Liver (tissue), 9 donors: Measurements from ENCODE around the gene PAFAH1B2. TPM values are rescaled to one million over a fixed set of nuclear protein-coding genes. Genes with fewer than 3 reads are reported as not detected.

ENCODE experiments used
- DNase-seq: peaks from one replicate; pipeline ENCODE4 v3.0.0-alpha.2; 2017; ENCODE audit warnings: low spot score
- H3K27ac ChIP-seq, 2 donors: one replicate each; pipeline ENCODE4 v1.7.0; 2013; ENCODE audit warnings: inconsistent platforms in 2 of 2, low read length in 2 of 2, control low read depth in 1 of 2, low read depth in 1 of 2, mild to moderate bottlenecking in 1 of 2
- H3K27me3 ChIP-seq, 4 donors: one replicate each; pipeline versions ENCODE4 v1.6.1 to v1.7.0; 2013; ENCODE audit warnings: low read length in 3 of 4, inconsistent platforms in 1 of 4, mild to moderate bottlenecking in 1 of 4, moderate library complexity in 1 of 4; ENCODE audit not compliant: control insufficient read depth in 4 of 4, insufficient read depth in 4 of 4
- H3K36me3 ChIP-seq, 4 donors: one replicate each; pipeline versions ENCODE4 v1.6.1 to v1.7.0; 2013; ENCODE audit warnings: low read length in 3 of 4, mild to moderate bottlenecking in 3 of 4, low read depth in 1 of 4, moderate library complexity in 1 of 4; ENCODE audit not compliant: control insufficient read depth in 4 of 4, insufficient read depth in 3 of 4
- H3K4me1 ChIP-seq, 4 donors: one replicate each; pipeline versions ENCODE4 v1.6.1 to v1.7.0; 2013; ENCODE audit warnings: low read length in 3 of 4, mild to moderate bottlenecking in 3 of 4, moderate library complexity in 1 of 4; ENCODE audit not compliant: control insufficient read depth in 4 of 4, insufficient read depth in 4 of 4
- H3K4me3 ChIP-seq, 3 donors: one replicate each; pipeline versions ENCODE4 v1.6.1 to v1.7.0; 2013; ENCODE audit warnings: low read length in 3 of 3, control low read depth in 1 of 3, low read depth in 1 of 3, mild to moderate bottlenecking in 1 of 3
- H3K9ac ChIP-seq, 2 donors: one replicate each; pipeline ENCODE4 v1.7.0; 2013; ENCODE audit warnings: low read length in 2 of 2, mild to moderate bottlenecking in 2 of 2, moderate library complexity in 2 of 2, control low read depth in 1 of 2, low read depth in 1 of 2
- H3K9me3 ChIP-seq, 4 donors: one replicate each; pipeline versions ENCODE4 v1.6.1 to v1.7.0; 2013; ENCODE audit warnings: low read length in 3 of 4; ENCODE audit not compliant: control insufficient read depth in 4 of 4
- EGR1 ChIP-seq, 2 donors: IDR thresholded peaks; 2 replicates each; pipeline ENCODE4 v1.6.1; 2016 to 2018; ENCODE audit warnings: antibody characterized with exemption in 2 of 2, low read depth in 2 of 2
- FOXA1 ChIP-seq: IDR thresholded peaks from 2 replicates; pipeline ENCODE4 v1.6.1; 2016; ENCODE audit warnings: antibody characterized with exemption
- FOXA2 ChIP-seq: IDR thresholded peaks from 2 replicates; pipeline ENCODE4 v1.6.1; 2016; ENCODE audit warnings: antibody characterized with exemption
- GABPA ChIP-seq, 2 donors: IDR thresholded peaks in 1 of 2; conservative IDR thresholded peaks in 1 of 2; 2 replicates each; pipeline ENCODE4 v1.6.1; 2016; ENCODE audit warnings: antibody characterized with exemption in 2 of 2, mild to moderate bottlenecking in 1 of 2, moderate library complexity in 1 of 2
- HNF4A ChIP-seq, 2 donors: conservative IDR thresholded peaks; 2 replicates each; pipeline ENCODE4 v1.6.1; 2016; ENCODE audit warnings: antibody characterized with exemption in 2 of 2, mild to moderate bottlenecking in 2 of 2
- HNF4G ChIP-seq: IDR thresholded peaks from 2 replicates; pipeline ENCODE4 v1.6.1; 2016; ENCODE audit warnings: antibody characterized with exemption
- JUND ChIP-seq, 2 donors: IDR thresholded peaks; 2 replicates each; pipeline ENCODE4 v1.6.1; 2016; ENCODE audit warnings: antibody characterized with exemption in 2 of 2
- NR2F2 ChIP-seq: IDR thresholded peaks from 2 replicates; pipeline ENCODE4 v1.6.1; 2016; ENCODE audit warnings: antibody characterized with exemption
- RAD21 ChIP-seq, 2 donors: IDR thresholded peaks; 2 replicates each; pipeline ENCODE4 v1.6.1; 2016; ENCODE audit warnings: antibody characterized with exemption in 2 of 2, mild to moderate bottlenecking in 2 of 2
- RXRA ChIP-seq, 2 donors: IDR thresholded peaks; 2 replicates each; pipeline ENCODE4 v1.6.1; 2017 to 2018; ENCODE audit warnings: antibody characterized with exemption in 2 of 2, mild to moderate bottlenecking in 1 of 2
- SP1 ChIP-seq: IDR thresholded peaks from 2 replicates; pipeline ENCODE4 v1.6.1; 2018; ENCODE audit warnings: antibody characterized with exemption, mild to moderate bottlenecking
- TAF1 ChIP-seq: conservative IDR thresholded peaks from 2 replicates; pipeline ENCODE4 v1.6.1; 2016; ENCODE audit warnings: antibody characterized with exemption, mild to moderate bottlenecking
- YY1 ChIP-seq: IDR thresholded peaks from 2 replicates; pipeline ENCODE4 v1.6.1; 2016; ENCODE audit warnings: antibody characterized with exemption, mild to moderate bottlenecking
- WGBS: extraction: QIAGEN DNeasy Blood & Tissue Kit; methylation state at CpG from one replicate; pipeline ENCODE4 v1.1.7; 2013; 5-methylcytosine and 5-hydroxymethylcytosine counted together
- polyA plus RNA-seq, 2 donors: library from polyadenylated mRNA; stranded (reverse) in 1 of 2; unstranded in 1 of 2; fragments of 200-250 nt in 1 of 2; fragments of >200 nt in 1 of 2; fragmentation: Nextera tagmentation in 1 of 2; extraction: Ambion mirVana in 1 of 2; gene quantifications; one replicate each; pipeline versions ENCODE4 v1.2.1 to v1.2.3, GENCODE V29; 2013 to 2015
- total RNA-seq, 2 donors: library from RNA; depleted of rRNA; stranded (reverse); fragments of >200 nt; gene quantifications; one replicate each; pipeline ENCODE4 v1.2.3, GENCODE V29; 2014
- TF ChIP-seq, protein P1 (sequence below): fragments of 150-350 bp; IDR thresholded peaks from 2 replicates; pipeline ENCODE4 v1.5.1; 2017; ENCODE audit warnings: improper control_type of control experiment, low read depth, low read length; ENCODE audit not compliant: missing input control
- TF ChIP-seq, protein P2 (sequence below): IDR thresholded peaks from 2 replicates; pipeline ENCODE4 v1.6.1; 2016; ENCODE audit warnings: antibody characterized with exemption
- TF ChIP-seq, protein P3 (sequence below): IDR thresholded peaks from 2 replicates; pipeline ENCODE4 v1.6.1; 2016; ENCODE audit warnings: antibody characterized with exemption, mild to moderate bottlenecking
- TF ChIP-seq, protein P4 (sequence below): IDR thresholded peaks from 2 replicates; pipeline ENCODE4 v1.6.1; 2016; ENCODE audit warnings: antibody characterized with exemption
- TF ChIP-seq, protein P5 (sequence below): IDR thresholded peaks from 2 replicates; pipeline ENCODE4 v1.6.1; 2016; ENCODE audit warnings: antibody characterized with exemption
- donor health status: healthy.
- donor health status: healthy.
- donor health status: healthy.
- donor health status: healthy.
- donor health status: healthy.

The PAFAH1B2 gene
- total and polyA plus RNA-seq, 4 donors = 12.7 to 39.8 (median 24.9) TPM

GRCh38 chr11:117098269-117099232, 45.5 kb upstream of the PAFAH1B2 start, which contains the start of gene SIK3:
SIK3 (minus strand) TSS chr11:117098428; CDS start chr11:117098415, 13 bp downstream.
- TF ChIP-seq SP1 (peak; percentile 91), JUND (IDR thresholded peaks at IDR 0.05) (peak; percentile 50 to 68), RXRA (IDR thresholded peaks at IDR 0.05) (peak; percentile 85 to 88), YY1 (peak; percentile 76), NR2F2 (peak; percentile 94), EGR1 (IDR thresholded peaks at IDR 0.05; ENCODE audit: low read depth in 2 of 2) (peak in 1 of 2 donors; percentile 39), FOXA2 (peak; percentile 19), TAF1 (no peak), HNF4A (conservative IDR thresholded peaks at IDR 0.05) (peak; percentile 59 to 72), FOXA1 (no peak), GABPA (IDR thresholded peaks at IDR 0.05 in 1 of 2, conservative IDR thresholded peaks at IDR 0.05 in 1 of 2) (no peak), HNF4G (no peak), RAD21 (IDR thresholded peaks at IDR 0.05) (peak; percentile 37 to 55)
- TF ChIP-seq, protein P1, sequence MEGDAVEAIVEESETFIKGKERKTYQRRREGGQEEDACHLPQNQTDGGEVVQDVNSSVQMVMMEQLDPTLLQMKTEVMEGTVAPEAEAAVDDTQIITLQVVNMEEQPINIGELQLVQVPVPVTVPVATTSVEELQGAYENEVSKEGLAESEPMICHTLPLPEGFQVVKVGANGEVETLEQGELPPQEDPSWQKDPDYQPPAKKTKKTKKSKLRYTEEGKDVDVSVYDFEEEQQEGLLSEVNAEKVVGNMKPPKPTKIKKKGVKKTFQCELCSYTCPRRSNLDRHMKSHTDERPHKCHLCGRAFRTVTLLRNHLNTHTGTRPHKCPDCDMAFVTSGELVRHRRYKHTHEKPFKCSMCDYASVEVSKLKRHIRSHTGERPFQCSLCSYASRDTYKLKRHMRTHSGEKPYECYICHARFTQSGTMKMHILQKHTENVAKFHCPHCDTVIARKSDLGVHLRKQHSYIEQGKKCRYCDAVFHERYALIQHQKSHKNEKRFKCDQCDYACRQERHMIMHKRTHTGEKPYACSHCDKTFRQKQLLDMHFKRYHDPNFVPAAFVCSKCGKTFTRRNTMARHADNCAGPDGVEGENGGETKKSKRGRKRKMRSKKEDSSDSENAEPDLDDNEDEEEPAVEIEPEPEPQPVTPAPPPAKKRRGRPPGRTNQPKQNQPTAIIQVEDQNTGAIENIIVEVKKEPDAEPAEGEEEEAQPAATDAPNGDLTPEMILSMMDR = no peak
- TF ChIP-seq, protein P2, sequence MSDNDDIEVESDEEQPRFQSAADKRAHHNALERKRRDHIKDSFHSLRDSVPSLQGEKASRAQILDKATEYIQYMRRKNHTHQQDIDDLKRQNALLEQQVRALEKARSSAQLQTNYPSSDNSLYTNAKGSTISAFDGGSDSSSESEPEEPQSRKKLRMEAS = peak; percentile 22
- TF ChIP-seq, protein P3, sequence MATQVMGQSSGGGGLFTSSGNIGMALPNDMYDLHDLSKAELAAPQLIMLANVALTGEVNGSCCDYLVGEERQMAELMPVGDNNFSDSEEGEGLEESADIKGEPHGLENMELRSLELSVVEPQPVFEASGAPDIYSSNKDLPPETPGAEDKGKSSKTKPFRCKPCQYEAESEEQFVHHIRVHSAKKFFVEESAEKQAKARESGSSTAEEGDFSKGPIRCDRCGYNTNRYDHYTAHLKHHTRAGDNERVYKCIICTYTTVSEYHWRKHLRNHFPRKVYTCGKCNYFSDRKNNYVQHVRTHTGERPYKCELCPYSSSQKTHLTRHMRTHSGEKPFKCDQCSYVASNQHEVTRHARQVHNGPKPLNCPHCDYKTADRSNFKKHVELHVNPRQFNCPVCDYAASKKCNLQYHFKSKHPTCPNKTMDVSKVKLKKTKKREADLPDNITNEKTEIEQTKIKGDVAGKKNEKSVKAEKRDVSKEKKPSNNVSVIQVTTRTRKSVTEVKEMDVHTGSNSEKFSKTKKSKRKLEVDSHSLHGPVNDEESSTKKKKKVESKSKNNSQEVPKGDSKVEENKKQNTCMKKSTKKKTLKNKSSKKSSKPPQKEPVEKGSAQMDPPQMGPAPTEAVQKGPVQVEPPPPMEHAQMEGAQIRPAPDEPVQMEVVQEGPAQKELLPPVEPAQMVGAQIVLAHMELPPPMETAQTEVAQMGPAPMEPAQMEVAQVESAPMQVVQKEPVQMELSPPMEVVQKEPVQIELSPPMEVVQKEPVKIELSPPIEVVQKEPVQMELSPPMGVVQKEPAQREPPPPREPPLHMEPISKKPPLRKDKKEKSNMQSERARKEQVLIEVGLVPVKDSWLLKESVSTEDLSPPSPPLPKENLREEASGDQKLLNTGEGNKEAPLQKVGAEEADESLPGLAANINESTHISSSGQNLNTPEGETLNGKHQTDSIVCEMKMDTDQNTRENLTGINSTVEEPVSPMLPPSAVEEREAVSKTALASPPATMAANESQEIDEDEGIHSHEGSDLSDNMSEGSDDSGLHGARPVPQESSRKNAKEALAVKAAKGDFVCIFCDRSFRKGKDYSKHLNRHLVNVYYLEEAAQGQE = peak; percentile 92
- TF ChIP-seq, protein P4, sequence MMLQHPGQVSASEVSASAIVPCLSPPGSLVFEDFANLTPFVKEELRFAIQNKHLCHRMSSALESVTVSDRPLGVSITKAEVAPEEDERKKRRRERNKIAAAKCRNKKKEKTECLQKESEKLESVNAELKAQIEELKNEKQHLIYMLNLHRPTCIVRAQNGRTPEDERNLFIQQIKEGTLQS = peak; percentile 34
- TF ChIP-seq, protein P5, sequence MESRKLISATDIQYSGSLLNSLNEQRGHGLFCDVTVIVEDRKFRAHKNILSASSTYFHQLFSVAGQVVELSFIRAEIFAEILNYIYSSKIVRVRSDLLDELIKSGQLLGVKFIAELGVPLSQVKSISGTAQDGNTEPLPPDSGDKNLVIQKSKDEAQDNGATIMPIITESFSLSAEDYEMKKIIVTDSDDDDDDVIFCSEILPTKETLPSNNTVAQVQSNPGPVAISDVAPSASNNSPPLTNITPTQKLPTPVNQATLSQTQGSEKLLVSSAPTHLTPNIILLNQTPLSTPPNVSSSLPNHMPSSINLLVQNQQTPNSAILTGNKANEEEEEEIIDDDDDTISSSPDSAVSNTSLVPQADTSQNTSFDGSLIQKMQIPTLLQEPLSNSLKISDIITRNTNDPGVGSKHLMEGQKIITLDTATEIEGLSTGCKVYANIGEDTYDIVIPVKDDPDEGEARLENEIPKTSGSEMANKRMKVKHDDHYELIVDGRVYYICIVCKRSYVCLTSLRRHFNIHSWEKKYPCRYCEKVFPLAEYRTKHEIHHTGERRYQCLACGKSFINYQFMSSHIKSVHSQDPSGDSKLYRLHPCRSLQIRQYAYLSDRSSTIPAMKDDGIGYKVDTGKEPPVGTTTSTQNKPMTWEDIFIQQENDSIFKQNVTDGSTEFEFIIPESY = no peak
- Histone ChIP-seq H3K4me3 (peak within 1 kb of the TSS; percentile 78 to 96 (median 87)), H3K27ac (peak within 1 kb of the TSS; percentile 98 to 99), H3K27me3 (no peaks in the 10 kb centered on the region), H3K36me3 (no peaks in the 10 kb centered on the region), H3K4me1 (peaks cover 5 to 44% (median 32%) of the 10 kb centered on the region in 4 donors), H3K9ac (peak within 1 kb of the TSS; percentile 87 to 89), H3K9me3 (no peaks in the 10 kb centered on the region)
- 1% methylated on average over 78 of the region's 78 CpGs for WGBS
- DNase-seq = peak; percentile 97
